AG20443 (cell line): ENCODE data around the gene NLRP6.
A peak's percentile ranks its signal among the peaks of the same experiment; 100 is the strongest.
"Not testable (repeated sequence)": the region's sequence is repeated elsewhere in the genome, so short reads cannot be mapped to it uniquely, and the experiment has no call there.

ENCODE experiments used
- DNase-seq: peaks from one replicate; pipeline ENCODE4 v3.0.0; 2012; ENCODE audit warnings: low spot score, mixed read lengths

NLRP6 gene

GRCh38 chr11:308740-309665, 30.8 kb downstream of the NLRP6 start:
- not testable (repeated sequence) for DNase-seq

DNA sequence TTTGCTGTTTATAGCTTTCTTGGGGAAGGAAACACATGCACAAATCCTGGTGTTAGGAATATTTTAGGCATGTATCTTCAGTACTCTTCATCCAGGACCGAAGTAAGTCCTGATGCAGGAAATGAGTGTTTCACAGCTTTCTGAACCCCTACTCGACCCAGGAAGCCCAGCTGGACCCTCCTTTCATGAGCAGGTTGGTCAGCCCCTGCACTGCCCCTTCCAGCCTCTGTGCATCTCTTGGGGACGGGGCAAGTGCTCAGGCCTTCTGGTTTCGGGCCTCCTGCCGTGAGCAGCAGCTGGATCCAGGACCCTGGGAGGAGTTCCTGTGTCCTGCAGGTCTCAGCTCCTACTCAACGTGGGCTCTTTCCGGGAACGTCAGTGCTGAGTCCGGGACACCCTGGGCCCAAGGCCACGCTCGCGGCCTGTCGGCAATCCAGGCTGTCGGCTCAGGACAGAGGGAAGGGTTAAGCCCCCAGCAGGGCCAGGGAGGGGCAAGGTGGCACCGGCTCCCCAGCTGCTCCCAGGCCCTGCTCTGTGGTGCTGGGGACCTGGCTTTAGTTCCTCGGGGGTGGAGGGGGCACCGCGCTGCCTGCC, 31.9 kb downstream of the NLRP6 start:
- not testable (repeated sequence) for DNase-seq

DNA sequence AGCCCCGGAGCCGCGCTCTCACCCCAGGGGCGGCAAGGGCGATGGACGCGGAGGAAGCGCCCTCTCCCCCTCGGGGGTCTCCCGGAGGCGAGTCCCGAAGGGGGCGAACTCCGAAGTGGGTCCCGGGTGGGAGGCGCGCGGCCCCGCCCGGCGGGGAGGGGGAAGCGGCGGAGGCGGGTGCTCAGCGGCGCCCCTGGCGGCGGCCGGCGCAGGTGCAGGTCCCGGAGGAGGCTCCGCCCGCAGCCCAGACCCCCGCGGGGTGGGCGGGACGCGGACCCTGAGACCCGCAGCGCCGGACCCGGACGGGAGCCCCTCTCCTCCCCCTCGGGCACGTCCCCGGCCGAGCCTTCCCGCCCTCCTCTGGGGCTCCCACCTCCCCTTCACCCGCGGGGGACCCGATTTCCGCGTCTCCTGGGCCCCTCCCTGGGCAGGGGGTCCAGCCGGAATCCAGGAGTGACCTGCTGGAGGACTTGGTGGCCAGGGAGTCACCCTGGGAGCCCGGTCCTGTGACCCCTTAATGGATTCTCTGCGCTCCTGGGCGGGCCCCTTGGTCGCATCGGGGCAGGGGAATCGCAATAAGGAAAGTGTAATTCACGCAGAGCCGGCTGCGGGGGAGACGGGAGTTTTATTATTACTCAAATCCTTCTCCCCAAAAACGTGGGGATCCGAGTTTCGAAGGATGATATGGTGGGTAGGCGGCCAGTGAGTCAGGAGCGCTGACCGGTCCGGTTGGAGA, 33.0 kb downstream of the NLRP6 start:
- not testable (repeated sequence) for DNase-seq

DNA sequence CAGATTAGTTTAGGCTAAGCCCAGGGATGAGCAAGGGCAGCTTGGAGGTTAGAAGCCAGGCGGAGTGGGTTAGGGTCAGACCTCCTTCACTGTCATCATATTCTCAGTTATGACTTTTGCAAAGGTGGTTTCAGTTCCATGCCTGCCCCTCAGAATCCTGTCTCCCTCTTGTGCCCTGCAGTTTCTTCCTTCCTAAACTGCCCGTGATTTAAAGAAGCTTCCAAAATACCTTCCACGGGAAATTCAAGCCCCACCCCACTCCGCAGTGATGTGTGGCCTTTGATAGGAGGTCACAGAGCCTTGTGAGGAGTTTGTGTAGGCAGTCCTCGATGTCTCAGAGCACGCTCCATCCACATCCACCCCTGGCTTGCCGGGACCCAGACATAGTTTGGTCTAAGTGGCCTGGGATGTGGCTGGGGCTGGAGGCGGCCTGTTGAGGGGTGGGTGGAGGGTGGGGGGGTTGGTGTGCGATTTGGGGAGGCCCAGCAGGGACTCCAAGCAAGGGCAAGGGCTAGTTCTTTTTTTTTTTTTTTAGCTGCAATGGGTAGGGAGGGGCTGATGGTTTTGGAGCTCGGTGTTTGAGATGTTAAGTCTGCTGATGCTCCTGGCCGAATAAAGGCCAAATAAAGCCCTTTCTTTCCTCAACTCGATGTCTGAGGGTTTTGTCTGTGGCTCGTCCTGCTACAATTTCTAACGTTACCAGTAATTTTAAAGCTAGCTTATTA, 34.0 kb downstream of the NLRP6 start:
- DNase-seq = no peak

DNA sequence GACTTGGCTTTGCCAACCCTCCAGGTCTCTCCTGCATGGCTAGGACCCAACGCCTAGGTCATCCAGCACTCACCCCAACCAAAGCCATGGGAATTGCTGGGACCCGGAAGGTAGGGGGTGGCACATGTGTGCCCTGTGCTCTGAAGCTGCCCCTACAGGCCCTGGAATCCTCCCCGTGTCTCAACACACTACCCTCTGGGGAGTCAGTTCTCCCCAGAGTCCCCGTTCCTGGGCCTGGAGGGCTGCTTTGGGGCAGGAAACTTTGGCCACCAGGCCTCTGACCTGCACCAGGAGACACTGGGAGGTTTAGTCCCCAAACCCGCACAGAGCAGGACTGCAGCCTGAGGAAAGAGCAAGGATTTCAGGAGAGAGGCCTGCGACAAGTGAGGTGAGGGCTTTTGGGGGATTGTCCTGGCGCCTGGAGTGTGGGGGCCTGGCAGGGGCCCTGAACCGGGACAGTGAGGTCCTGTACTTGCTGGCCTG, 35.1 kb downstream of the NLRP6 start:
- DNase-seq = no peak

GRCh38 chr11:313787-314553, 35.8 kb downstream of the NLRP6 start, which contains the start of gene IFITM1:
IFITM1 (plus strand) TSS chr11:314040; CDS start chr11:314171, 131 bp downstream.
- peak; percentile 72 for DNase-seq

DNA sequence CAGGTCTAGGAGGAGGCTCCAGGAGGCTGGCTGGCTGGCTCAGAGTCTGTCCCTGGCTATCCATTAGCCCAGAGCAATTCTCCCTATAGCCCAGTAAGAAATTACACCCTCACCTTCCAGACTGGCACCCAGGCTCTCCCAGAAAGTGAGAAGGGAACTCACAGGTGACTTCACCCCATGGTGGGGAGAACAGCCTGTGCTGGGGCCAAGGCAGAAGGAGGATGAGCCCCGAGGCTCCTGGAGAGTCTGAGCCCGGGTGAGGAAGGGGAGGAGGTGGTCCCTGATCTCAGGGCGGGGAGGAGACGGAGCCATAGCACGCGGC, 36.3 kb downstream of the NLRP6 start:
- DNase-seq = not testable (repeated sequence)

GRCh38 chr11:315051-315481, 36.9 kb downstream of the NLRP6 start:
- no peak for DNase-seq

- no peak for DNase-seq
These were observed 37.3 kb downstream of the NLRP6 start for GRCh38 chr11:315516-315994.

DNA sequence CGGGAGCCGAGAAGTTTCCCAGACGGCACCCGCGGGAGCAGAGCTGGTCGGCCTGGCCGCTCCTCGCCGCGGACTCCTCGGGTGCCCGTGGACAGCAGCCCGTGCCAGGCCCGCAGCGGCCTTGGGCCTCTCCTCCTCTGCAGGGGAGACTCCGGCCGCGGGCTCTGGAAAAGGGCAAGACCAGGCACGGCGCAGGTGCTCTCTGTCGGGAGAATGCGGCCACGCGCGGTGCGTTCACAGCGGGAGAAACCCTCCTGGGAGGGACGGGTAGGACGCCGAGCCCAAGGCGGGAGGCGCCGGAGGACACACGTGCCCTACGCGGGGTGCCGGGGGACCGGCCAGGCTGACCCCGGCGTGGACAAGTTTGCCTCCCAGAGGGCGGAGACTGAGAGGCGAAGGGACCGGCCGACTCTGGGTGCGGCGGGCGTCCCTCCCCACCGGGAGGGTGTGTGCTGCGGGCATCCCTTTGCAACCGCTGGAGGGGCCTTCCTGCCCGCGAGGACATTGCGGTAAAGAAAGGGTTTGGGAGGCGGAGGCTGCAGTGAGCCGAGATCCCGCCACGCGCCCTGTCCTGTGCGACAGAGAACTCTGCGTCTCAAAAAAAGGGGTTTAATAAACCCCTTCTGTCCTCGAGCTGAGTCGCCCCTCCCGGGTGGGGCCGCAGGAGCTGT, 38.0 kb downstream of the NLRP6 start:
- peak; percentile 29 for DNase-seq

DNA sequence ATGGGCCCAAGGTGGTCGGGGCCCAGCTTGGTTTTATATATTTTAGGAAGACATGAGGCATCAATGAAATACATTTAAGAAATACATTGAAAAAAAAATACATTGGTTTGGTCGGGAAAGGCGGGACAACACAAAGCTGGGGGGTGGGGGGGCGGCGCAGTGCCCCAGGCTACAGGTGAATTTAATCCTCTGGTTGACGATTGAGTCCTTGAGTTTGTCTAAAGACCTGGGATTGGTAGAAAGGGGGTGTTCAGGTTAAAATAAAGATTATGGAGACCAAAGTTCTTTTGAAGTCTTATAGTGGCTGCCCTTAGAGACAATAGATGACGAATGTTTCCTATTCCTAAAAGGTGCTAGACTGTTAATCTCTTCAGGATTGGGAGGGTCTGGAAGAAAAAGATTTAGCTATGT, 38.7 kb downstream of the NLRP6 start:
- no peak for DNase-seq

- not testable (repeated sequence) for DNase-seq
These were observed 39.6 kb downstream of the NLRP6 start for GRCh38 chr11:317668-318404.

- not testable (repeated sequence) for DNase-seq
These were observed 40.4 kb downstream of the NLRP6 start for GRCh38 chr11:318405-319120.

DNA sequence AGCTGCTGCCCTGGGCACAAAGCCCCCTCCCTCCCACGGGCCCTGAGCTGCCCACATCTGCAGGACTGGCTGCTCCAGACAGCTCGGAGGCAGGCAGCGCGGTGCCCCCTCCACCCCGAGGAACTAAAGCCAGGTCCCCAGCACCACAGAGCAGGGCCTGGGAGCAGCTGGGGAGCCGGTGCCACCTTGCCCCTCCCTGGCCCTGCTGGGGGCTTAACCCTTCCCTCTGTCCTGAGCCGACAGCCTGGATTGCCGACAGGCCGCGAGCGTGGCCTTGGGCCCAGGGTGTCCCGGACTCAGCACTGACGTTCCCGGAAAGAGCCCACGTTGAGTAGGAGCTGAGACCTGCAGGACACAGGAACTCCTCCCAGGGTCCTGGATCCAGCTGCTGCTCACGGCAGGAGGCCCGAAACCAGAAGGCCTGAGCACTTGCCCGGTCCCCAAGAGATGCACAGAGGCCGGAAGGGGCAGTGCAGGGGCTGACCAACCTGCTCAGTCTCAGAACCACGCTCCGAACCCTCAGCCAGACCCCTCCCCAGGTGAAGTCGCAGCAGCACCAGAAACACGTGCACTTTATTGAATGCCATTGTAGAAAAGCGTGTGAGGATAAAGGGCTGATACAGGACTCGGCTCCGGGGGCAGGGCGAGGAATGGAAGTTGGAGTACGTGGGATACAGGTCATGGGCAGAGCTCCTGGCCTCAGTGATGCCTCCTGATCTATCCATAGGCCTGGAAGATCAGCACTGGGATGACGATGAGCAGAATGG, 41.1 kb downstream of the NLRP6 start:
- DNase-seq = not testable (repeated sequence)

DNA sequence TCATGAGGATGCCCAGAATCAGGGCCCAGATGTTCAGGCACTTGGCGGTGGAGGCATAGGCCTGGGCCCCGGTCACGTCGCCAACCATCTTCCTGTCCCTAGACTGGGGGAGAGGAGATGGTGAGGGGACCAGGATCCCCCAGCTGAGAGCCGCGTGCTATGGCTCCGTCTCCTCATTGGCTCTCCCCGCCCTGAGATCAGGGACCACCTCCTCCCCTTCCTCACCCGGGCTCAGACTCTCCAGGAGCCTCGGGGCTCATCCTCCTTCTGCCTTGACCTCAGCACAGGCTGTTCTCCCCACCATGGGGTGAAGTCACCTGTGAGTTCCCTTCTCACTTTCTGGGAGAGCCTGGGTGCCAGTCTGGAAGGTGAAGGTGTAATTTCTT, 41.7 kb downstream of the NLRP6 start:
- DNase-seq = not testable (repeated sequence)

- DNase-seq = no peak
These were observed 45.9 kb downstream of the NLRP6 start for GRCh38 chr11:324156-324555.

GRCh38 chr11:324593-325517, 46.6 kb downstream of the NLRP6 start:
- DNase-seq = not testable (repeated sequence)
